CD14-positive monocyte (primary cell): ENCODE measurements around the gene FRMD4A. TPM values are rescaled to one million over a fixed set of nuclear protein-coding genes. Genes with fewer than 3 reads are reported as not detected.

ENCODE experiments used
- DNase-seq, 3 donors: peaks; one replicate each; pipeline ENCODE4 v3.0.0-alpha.2; 2011 to 2022
- H2AFZ ChIP-seq: 2 replicates; pipeline ENCODE4 v1.6.0; 2012; ENCODE audit warnings: mild to moderate bottlenecking, low read depth, low read length, inconsistent platforms; ENCODE audit not compliant: insufficient read depth, poor library complexity, severe bottlenecking
- H3K27ac ChIP-seq, 2 donors: 1 replicate in 1 of 2; 2 replicates in 1 of 2; pipeline ENCODE4 v1.5.1; 2012 to 2013; ENCODE audit warnings: low read length in 2 of 2, control low read depth in 1 of 2, inconsistent platforms in 1 of 2, low read depth in 1 of 2, mild to moderate bottlenecking in 1 of 2
- H3K27me3 ChIP-seq, 2 donors: one replicate each; pipeline versions ENCODE4 v1.6.0 to v1.6.1; 2011 to 2013; ENCODE audit warnings: low read length in 2 of 2; ENCODE audit not compliant: control insufficient read depth in 2 of 2, insufficient read depth in 2 of 2
- H3K36me3 ChIP-seq, 2 donors: replicated peaks in 1 of 2; 1 replicate in 1 of 2; 2 replicates in 1 of 2; pipeline versions ENCODE4 v1.5.1 to v1.6.1; 2012 to 2013; ENCODE audit warnings: low read length in 2 of 2, control low read depth in 1 of 2, inconsistent platforms in 1 of 2, mild to moderate bottlenecking in 1 of 2; ENCODE audit not compliant: insufficient read depth in 2 of 2, control insufficient read depth in 1 of 2
- H3K4me1 ChIP-seq, 2 donors: 1 replicate in 1 of 2; 2 replicates in 1 of 2; pipeline versions ENCODE4 v1.5.1 to v1.6.1; 2012 to 2013; ENCODE audit warnings: low read length in 2 of 2, control low read depth in 1 of 2, inconsistent platforms in 1 of 2, mild to moderate bottlenecking in 1 of 2, moderate library complexity in 1 of 2; ENCODE audit not compliant: insufficient read depth in 2 of 2, control insufficient read depth in 1 of 2
- H3K4me2 ChIP-seq: replicated peaks from 2 replicates; pipeline ENCODE3; 2012; ENCODE audit warnings: low read length, moderate library complexity, mild to moderate bottlenecking; ENCODE audit not compliant: poor library complexity, severe bottlenecking; ENCODE audit errors: extremely low read depth
- H3K4me3 ChIP-seq, 3 experiments: fragments of 200-600 bp in 1 of 3; sonication (generic) in 1 of 3; replicated peaks in 1 of 3; 1 replicate in 2 of 3; 2 replicates in 1 of 3; pipeline ENCODE4 v1.5.1; 2011 to 2013; ENCODE audit warnings: low read length in 3 of 3, mild to moderate bottlenecking in 3 of 3, control low read depth in 2 of 3, low read depth in 2 of 3, inconsistent platforms in 1 of 3, moderate library complexity in 1 of 3
- H3K79me2 ChIP-seq: 2 replicates; pipeline ENCODE4 v1.6.0; 2012; ENCODE audit warnings: mild to moderate bottlenecking, control low read depth, inconsistent platforms, low read length, moderate library complexity; ENCODE audit not compliant: insufficient read depth
- H3K9ac ChIP-seq: 2 replicates; pipeline ENCODE4 v1.6.0; 2017; ENCODE audit warnings: low read length, mild to moderate bottlenecking; ENCODE audit not compliant: insufficient read depth, poor library complexity, severe bottlenecking
- H3K9me3 ChIP-seq, 2 donors: replicated peaks in 1 of 2; 1 replicate in 1 of 2; 2 replicates in 1 of 2; pipeline versions ENCODE4 v1.5.1 to v1.6.1; 2012 to 2013; ENCODE audit warnings: low read length in 2 of 2, control low read depth in 1 of 2; ENCODE audit not compliant: control insufficient read depth in 1 of 2, insufficient read depth in 1 of 2
- H4K20me1 ChIP-seq: 2 replicates; pipeline ENCODE4 v1.6.0; 2012; ENCODE audit warnings: mild to moderate bottlenecking, low read length, control low read depth, moderate library complexity; ENCODE audit not compliant: insufficient read depth
- H3K27ac Mint-ChIP-seq, 7 donors: one replicate each; pipeline ENCODE4 v1.8.0; 2020; ENCODE audit warnings: mild to moderate bottlenecking in 7 of 7, mixed read lengths in 7 of 7, moderate library complexity in 6 of 7, inconsistent platforms in 2 of 7
- H3K27me3 Mint-ChIP-seq, 3 donors: one replicate each; pipeline ENCODE4 v1.8.0; 2021 to 2022; ENCODE audit warnings: low read depth in 3 of 3, mild to moderate bottlenecking in 3 of 3, mixed read lengths in 3 of 3, moderate library complexity in 3 of 3, inconsistent platforms in 1 of 3
- H3K36me3 Mint-ChIP-seq, 2 donors: one replicate each; pipeline ENCODE4 v1.8.0; 2020; ENCODE audit warnings: mixed read lengths in 2 of 2, inconsistent platforms in 1 of 2, mild to moderate bottlenecking in 1 of 2
- H3K4me1 Mint-ChIP-seq: one replicate; pipeline ENCODE4 v1.8.0; 2020; ENCODE audit warnings: mild to moderate bottlenecking, mixed read lengths
- H3K4me3 Mint-ChIP-seq, 2 donors: one replicate each; pipeline ENCODE4 v1.8.0; 2020; ENCODE audit warnings: mild to moderate bottlenecking in 2 of 2, mixed read lengths in 2 of 2, moderate library complexity in 1 of 2
- H3K9me3 Mint-ChIP-seq, 7 donors: one replicate each; pipeline ENCODE4 v1.8.0; 2020 to 2022; ENCODE audit warnings: mixed read lengths in 7 of 7, mild to moderate bottlenecking in 6 of 7, moderate library complexity in 6 of 7, inconsistent platforms in 2 of 7
- WGBS: methylation state at CpG from one replicate; pipeline ENCODE4 v1.1.5; 2013; ENCODE audit warnings: missing lambda C conversion rate; ENCODE audit not compliant: insufficient coverage; 5-methylcytosine and 5-hydroxymethylcytosine counted together
- intact Hi-C, 2 donors: fragments of 100-400 bp; cut with micrococcal nuclease; formaldehyde crosslinking; loops; one replicate each; pipeline versions ENCODE4 v1.15.0 to v1.15.1; 2023
- polyA plus RNA-seq, 3 donors: library from polyadenylated mRNA; depleted of rRNA in 1 of 3; unstranded in 2 of 3; stranded (reverse) in 1 of 3; fragments of 300-500 nt in 2 of 3; fragments of >200 nt in 1 of 3; fragmentation: Illumina TruSeq in 2 of 3; gene quantifications; 1 replicate in 2 of 3; 2 replicates in 1 of 3; pipeline ENCODE4 v1.2.3, GENCODE V29; 2012 to 2021
- TF ChIP-seq, protein P1 (sequence below): fragments of 200-600 bp; IDR thresholded peaks from one replicate; pipeline ENCODE4 v1.8.0; 2022; ENCODE audit warnings: antibody characterized with exemption, mild to moderate bottlenecking

The FRMD4A gene
- polyA plus RNA-seq, 3 donors = 0.12 TPM; not detected in 2

DNA sequence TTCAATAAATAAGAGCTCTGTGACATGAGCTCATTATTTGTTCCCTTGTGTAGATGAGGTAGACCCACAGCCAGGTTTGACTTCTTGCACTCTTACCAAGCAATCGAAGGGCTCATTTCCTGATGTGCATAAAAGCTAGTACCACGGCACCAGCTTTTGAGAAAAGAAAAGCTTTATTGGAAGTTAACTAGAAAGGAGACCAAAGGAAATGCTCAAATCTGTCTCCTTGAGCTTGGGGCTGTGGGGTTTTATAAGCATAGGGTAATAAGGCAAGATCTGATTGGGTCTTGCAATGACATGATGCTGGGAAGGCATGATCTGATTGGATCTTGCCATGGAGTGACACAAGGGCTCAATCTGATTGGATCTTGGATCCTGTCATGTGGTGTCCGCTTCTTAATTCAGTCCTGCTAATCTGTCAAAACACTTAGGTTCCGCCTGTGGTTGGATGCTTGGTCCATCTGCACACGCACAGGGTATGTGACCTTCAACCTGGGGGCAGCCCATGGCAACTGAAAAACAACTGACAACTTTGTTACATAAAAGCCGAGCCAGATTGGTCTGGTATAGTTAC, 47.8 kb upstream of the FRMD4A start:
- no peaks in the 10 kb centered on the region for H3K36me3 Mint-ChIP-seq
- no peak overlapping the region for H3K4me2 ChIP-seq
- H3K4me1 ChIP-seq = no peaks in the 10 kb centered on the region
- peak overlapping the region in 1 of 2 donors; percentile 7 for H3K4me3 Mint-ChIP-seq
- H2AFZ ChIP-seq = no peak overlapping the region
- H3K9me3 ChIP-seq = no peaks in the 10 kb centered on the region
- intact Hi-C loops = no loop called here
- H3K4me3 ChIP-seq = no peak overlapping the region
- H3K27me3 ChIP-seq = peaks cover 0 to 2% of the 10 kb centered on the region in 2 donors
- no peak overlapping the region for H3K27ac ChIP-seq
- peaks cover 0 to 4% (median 0%) of the 10 kb centered on the region in 7 donors for H3K9me3 Mint-ChIP-seq
- H3K79me2 ChIP-seq = no peaks in the 10 kb centered on the region
- TF ChIP-seq, protein P1, sequence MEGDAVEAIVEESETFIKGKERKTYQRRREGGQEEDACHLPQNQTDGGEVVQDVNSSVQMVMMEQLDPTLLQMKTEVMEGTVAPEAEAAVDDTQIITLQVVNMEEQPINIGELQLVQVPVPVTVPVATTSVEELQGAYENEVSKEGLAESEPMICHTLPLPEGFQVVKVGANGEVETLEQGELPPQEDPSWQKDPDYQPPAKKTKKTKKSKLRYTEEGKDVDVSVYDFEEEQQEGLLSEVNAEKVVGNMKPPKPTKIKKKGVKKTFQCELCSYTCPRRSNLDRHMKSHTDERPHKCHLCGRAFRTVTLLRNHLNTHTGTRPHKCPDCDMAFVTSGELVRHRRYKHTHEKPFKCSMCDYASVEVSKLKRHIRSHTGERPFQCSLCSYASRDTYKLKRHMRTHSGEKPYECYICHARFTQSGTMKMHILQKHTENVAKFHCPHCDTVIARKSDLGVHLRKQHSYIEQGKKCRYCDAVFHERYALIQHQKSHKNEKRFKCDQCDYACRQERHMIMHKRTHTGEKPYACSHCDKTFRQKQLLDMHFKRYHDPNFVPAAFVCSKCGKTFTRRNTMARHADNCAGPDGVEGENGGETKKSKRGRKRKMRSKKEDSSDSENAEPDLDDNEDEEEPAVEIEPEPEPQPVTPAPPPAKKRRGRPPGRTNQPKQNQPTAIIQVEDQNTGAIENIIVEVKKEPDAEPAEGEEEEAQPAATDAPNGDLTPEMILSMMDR = no peak
- H4K20me1 ChIP-seq = no peaks in the 10 kb centered on the region
- 94% methylated on average over 5 of the region's 6 CpGs for WGBS
- H3K27me3 Mint-ChIP-seq = peaks cover 2 to 9% (median 3%) of the 10 kb centered on the region in 3 donors
- DNase-seq = no peak
- peak overlapping the region in 1 of 7 donors; percentile 23 for H3K27ac Mint-ChIP-seq
- no peaks in the 10 kb centered on the region for H3K36me3 ChIP-seq
- no peak overlapping the region for H3K9ac ChIP-seq
- no peaks in the 10 kb centered on the region for H3K4me1 Mint-ChIP-seq

DNA sequence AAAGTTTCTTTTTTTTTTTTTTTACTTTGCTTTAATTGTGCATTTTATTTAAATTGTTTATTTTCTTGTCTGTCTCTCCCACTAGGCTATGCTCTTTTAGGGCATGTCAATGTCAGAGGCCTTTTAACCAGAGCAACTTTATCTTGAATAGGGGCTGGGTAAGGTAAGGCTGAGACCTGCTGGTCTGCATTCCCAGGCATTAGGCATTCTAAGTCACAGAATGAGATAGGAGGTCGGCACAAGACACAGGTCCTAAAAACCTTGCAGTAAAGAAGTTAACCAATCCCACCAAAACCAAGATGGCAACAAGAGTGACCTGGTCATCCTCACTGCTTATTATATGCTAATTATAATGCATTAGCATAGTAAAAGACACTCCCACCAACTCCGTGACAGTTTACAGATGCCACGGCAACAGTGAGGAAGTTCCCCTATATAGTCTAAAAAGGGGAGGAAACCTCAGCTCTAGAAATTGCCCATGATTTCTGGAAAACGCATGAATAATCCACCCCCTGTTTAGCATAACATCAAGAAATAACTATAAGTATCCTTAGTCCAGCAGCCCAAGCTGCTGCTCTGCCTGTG, 47.0 kb upstream of the FRMD4A start:
- Histone ChIP-seq H3K27ac (no peak overlapping the region), H3K4me1 (no peaks in the 10 kb centered on the region), H3K9ac (no peak overlapping the region), H2AFZ (no peak overlapping the region), H3K4me3 (no peak overlapping the region), H3K27me3 (peaks cover 0 to 2% of the 10 kb centered on the region in 2 donors), H3K79me2 (no peaks in the 10 kb centered on the region), H3K9me3 (no peaks in the 10 kb centered on the region), H3K36me3 (no peaks in the 10 kb centered on the region), H3K4me2 (no peak overlapping the region), H4K20me1 (no peaks in the 10 kb centered on the region)
- DNase-seq = no peak
- H3K9me3 Mint-ChIP-seq = peaks cover 0 to 6% (median 0%) of the 10 kb centered on the region in 7 donors
- H3K36me3 Mint-ChIP-seq = no peaks in the 10 kb centered on the region
- H3K27ac Mint-ChIP-seq = no peak overlapping the region
- intact Hi-C loops = no loop called here
- no peaks in the 10 kb centered on the region for H3K4me1 Mint-ChIP-seq
- H3K4me3 Mint-ChIP-seq = no peak overlapping the region
- WGBS = 100% methylated on average over 1 of the region's 4 CpGs
- peaks cover 3 to 9% (median 6%) of the 10 kb centered on the region in 3 donors for H3K27me3 Mint-ChIP-seq
- TF ChIP-seq, protein P1 = no peak
